ENCODE data around the gene ZSCAN12. TPM values are rescaled to one million over a fixed set of nuclear protein-coding genes. Genes with fewer than 3 reads are reported as not detected.

The ZSCAN12 gene
- total RNA-seq, 1 donor from 2014 or later, result 5.7 TPM

GRCh38 chr6:28354688-28355554 lies 44.6 kb downstream of the ZSCAN12 start:
- intact Hi-C loops (cut with micrococcal nuclease), result no loop called here

- intact Hi-C loops (cut with micrococcal nuclease), result no loop called here
Observed at GRCh38 chr6:28353981-28354676, 45.4 kb downstream of the ZSCAN12 start.

- intact Hi-C loops (cut with micrococcal nuclease), result no loop called here
Observed at GRCh38 chr6:28353356-28353755, 46.2 kb downstream of the ZSCAN12 start.

GRCh38 chr6:28351493-28351925 lies 48.0 kb downstream of the ZSCAN12 start:
- intact Hi-C loops (cut with micrococcal nuclease), result no loop called here

- intact Hi-C loops (cut with micrococcal nuclease), result no loop called here
Observed at GRCh38 chr6:28351087-28351486, 48.5 kb downstream of the ZSCAN12 start.

- intact Hi-C loops (cut with micrococcal nuclease), result loop anchor here (1.0 to 2.0 kb wide), 3 partner anchors 15 to 83 kb away; partner anchors contain the start of genes ZSCAN12 and ZSCAN26
Observed at GRCh38 chr6:28349892-28350737, 49.4 kb downstream of the ZSCAN12 start, which contains the start of gene ZKSCAN3. TSS of gene ZKSCAN3 (plus strand) at chr6:28349947. CDS start at chr6:28359587, 9,640 bp downstream.

- intact Hi-C loops (cut with micrococcal nuclease), result loop anchor here (1.0 to 2.0 kb wide), 3 partner anchors 14 to 82 kb away; partner anchors contain the start of genes ZSCAN12 and ZSCAN26
Observed at GRCh38 chr6:28349344-28349891, 50.1 kb downstream of the ZSCAN12 start.

GRCh38 chr6:28347119-28347518 lies 52.4 kb downstream of the ZSCAN12 start:
- intact Hi-C loops (cut with micrococcal nuclease), result no loop called here

- intact Hi-C loops (cut with micrococcal nuclease), result no loop called here
Observed at GRCh38 chr6:28345201-28345600, 54.3 kb downstream of the ZSCAN12 start.

GRCh38 chr6:28343898-28344677 lies 55.5 kb downstream of the ZSCAN12 start:
- intact Hi-C loops (cut with micrococcal nuclease), result no loop called here

GRCh38 chr6:28340310-28341095 lies 59.0 kb downstream of the ZSCAN12 start:
- intact Hi-C loops (cut with micrococcal nuclease), result no loop called here

- intact Hi-C loops (cut with micrococcal nuclease), result loop anchor here (5.0 kb wide), 2 partner anchors 70 to 255 kb away; partner anchors contain the start of genes ZNF165 and ZSCAN26
Observed at GRCh38 chr6:28337121-28337520, 62.4 kb downstream of the ZSCAN12 start.

GRCh38 chr6:28336284-28337120 lies 63.0 kb downstream of the ZSCAN12 start:
- intact Hi-C loops (cut with micrococcal nuclease), result loop anchor here (5.0 kb wide), 2 partner anchors 69 to 254 kb away; partner anchors contain the start of genes ZNF165 and ZSCAN26

- intact Hi-C loops (cut with micrococcal nuclease), result loop anchor here (1.0 to 5.0 kb wide), 3 partner anchors 14 to 253 kb away; partner anchors contain the start of genes ZKSCAN3, ZNF165 and ZSCAN26
Observed at GRCh38 chr6:28335564-28336283, 63.8 kb downstream of the ZSCAN12 start, which contains the start of gene ZSCAN31. TSS of gene ZSCAN31 (minus strand) at chr6:28336148. CDS start at chr6:28329683, 6,465 bp downstream.

- intact Hi-C loops (cut with micrococcal nuclease), result loop anchor here (1.0 to 5.0 kb wide), 3 partner anchors 14 to 253 kb away; partner anchors contain the start of genes ZKSCAN3, ZNF165 and ZSCAN26
Observed at GRCh38 chr6:28335040-28335563, 64.4 kb downstream of the ZSCAN12 start.

- intact Hi-C loops (cut with micrococcal nuclease), result loop anchor here (1.0 to 5.0 kb wide), 3 partner anchors 15 to 252 kb away; partner anchors contain the start of genes ZKSCAN3, ZNF165 and ZSCAN26
Observed at GRCh38 chr6:28334286-28335039, 65.1 kb downstream of the ZSCAN12 start.
